B cell (primary cell): ENCODE data around the gene TLDC2.

Source experiments
- EZH2 ChIP-seq: IDR thresholded peaks from 2 replicates; pipeline ENCODE4 v1.6.1; 2012; ENCODE audit warnings: borderline replicate concordance, low read depth, mild to moderate bottlenecking, moderate library complexity, low read length; ENCODE audit not compliant: insufficient read depth, poor library complexity, severe bottlenecking
- TF ChIP-seq, protein P1 (sequence below): fragments of 200-600 bp; IDR thresholded peaks from one replicate; pipeline ENCODE4 v1.8.0; 2022; ENCODE audit warnings: antibody characterized with exemption, mild to moderate bottlenecking

DNA sequence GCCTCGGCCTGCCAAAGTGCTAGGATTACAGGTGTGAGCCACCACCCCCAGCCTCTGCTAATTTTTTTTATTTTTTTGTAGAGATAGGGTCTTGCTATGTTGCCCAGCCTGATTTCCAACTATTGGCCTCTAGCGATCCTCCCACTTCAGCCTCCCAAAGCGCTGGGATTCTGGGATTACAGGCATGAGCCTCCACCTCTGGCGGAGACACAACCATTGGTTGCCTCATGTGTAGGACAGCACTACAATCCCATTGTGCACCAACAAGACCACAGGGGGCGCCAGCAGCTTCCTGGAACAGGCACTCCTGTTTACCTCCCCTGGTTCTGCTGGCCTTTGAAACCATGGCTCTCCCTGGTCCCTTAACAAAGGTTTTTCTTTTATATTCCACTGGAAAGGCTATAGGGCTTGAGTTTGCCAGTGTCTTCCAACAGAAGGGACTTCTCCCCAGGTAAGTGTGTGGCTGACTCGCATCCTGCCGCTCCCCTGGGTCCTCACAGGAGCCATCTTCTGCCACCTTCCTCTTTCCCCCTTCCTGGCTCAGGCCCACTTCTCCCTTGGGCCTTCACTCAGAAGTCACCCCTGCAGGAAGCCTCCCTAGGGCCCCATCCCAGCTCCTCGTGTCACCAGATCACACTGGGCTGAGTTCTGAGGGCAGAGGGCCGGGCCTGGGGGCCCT lies 39.2 kb upstream of the TLDC2 start:
- TF ChIP-seq, protein P1, sequence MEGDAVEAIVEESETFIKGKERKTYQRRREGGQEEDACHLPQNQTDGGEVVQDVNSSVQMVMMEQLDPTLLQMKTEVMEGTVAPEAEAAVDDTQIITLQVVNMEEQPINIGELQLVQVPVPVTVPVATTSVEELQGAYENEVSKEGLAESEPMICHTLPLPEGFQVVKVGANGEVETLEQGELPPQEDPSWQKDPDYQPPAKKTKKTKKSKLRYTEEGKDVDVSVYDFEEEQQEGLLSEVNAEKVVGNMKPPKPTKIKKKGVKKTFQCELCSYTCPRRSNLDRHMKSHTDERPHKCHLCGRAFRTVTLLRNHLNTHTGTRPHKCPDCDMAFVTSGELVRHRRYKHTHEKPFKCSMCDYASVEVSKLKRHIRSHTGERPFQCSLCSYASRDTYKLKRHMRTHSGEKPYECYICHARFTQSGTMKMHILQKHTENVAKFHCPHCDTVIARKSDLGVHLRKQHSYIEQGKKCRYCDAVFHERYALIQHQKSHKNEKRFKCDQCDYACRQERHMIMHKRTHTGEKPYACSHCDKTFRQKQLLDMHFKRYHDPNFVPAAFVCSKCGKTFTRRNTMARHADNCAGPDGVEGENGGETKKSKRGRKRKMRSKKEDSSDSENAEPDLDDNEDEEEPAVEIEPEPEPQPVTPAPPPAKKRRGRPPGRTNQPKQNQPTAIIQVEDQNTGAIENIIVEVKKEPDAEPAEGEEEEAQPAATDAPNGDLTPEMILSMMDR, result peak; percentile 63
- TF ChIP-seq EZH2, result no peak
